WTC11 (cell line): ENCODE results near the gene SELENBP1.

Experiments
- ATF3 ChIP-seq: sonication (generic); formaldehyde crosslinking; conservative IDR thresholded peaks from 2 replicates; pipeline ENCODE4 v1.8.1; 2022; ENCODE audit warnings: mild to moderate bottlenecking, missing genetic modification reagents
- NR1H2 ChIP-seq: sonication (generic); formaldehyde crosslinking; IDR thresholded peaks from 2 replicates; pipeline ENCODE4 v1.9.0; 2021; ENCODE audit warnings: mild to moderate bottlenecking, moderate library complexity, missing genetic modification reagents
- SMAD3 ChIP-seq: sonication (generic); formaldehyde crosslinking; IDR thresholded peaks from 2 replicates; pipeline ENCODE4 v1.8.0; 2022; ENCODE audit warnings: missing genetic modification reagents, mild to moderate bottlenecking, borderline replicate concordance
- TF ChIP-seq, protein P1 (sequence below): fragments of 200-600 bp; IDR thresholded peaks from 2 replicates; pipeline ENCODE4 v1.8.0; 2022; ENCODE audit warnings: antibody characterized with exemption
- TF ChIP-seq, protein P2 (sequence below): sonication (generic); formaldehyde crosslinking; IDR thresholded peaks from 2 replicates; pipeline ENCODE4 v1.8.1; 2023; ENCODE audit warnings: mild to moderate bottlenecking, missing genetic modification reagents
- TF ChIP-seq, protein P3 (sequence below): sonication (generic); formaldehyde crosslinking; IDR thresholded peaks from 2 replicates; pipeline ENCODE4 v1.8.0; 2023; ENCODE audit warnings: missing genetic modification reagents
- TF ChIP-seq, protein P4 (sequence below): sonication (generic); formaldehyde crosslinking; IDR thresholded peaks from 2 replicates; pipeline ENCODE4 v1.8.1; 2023; ENCODE audit warnings: mild to moderate bottlenecking, missing genetic modification reagents, borderline replicate concordance

GRCh38 chr1:151372058-151372934 is at the start of gene SELENBP1:
- TF ChIP-seq ATF3 (CRISPR knock-in tag) = no peak
- no peak for TF ChIP-seq NR1H2 (CRISPR knock-in tag)
- TF ChIP-seq, protein P1, sequence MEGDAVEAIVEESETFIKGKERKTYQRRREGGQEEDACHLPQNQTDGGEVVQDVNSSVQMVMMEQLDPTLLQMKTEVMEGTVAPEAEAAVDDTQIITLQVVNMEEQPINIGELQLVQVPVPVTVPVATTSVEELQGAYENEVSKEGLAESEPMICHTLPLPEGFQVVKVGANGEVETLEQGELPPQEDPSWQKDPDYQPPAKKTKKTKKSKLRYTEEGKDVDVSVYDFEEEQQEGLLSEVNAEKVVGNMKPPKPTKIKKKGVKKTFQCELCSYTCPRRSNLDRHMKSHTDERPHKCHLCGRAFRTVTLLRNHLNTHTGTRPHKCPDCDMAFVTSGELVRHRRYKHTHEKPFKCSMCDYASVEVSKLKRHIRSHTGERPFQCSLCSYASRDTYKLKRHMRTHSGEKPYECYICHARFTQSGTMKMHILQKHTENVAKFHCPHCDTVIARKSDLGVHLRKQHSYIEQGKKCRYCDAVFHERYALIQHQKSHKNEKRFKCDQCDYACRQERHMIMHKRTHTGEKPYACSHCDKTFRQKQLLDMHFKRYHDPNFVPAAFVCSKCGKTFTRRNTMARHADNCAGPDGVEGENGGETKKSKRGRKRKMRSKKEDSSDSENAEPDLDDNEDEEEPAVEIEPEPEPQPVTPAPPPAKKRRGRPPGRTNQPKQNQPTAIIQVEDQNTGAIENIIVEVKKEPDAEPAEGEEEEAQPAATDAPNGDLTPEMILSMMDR = no peak
- TF ChIP-seq, protein P2, sequence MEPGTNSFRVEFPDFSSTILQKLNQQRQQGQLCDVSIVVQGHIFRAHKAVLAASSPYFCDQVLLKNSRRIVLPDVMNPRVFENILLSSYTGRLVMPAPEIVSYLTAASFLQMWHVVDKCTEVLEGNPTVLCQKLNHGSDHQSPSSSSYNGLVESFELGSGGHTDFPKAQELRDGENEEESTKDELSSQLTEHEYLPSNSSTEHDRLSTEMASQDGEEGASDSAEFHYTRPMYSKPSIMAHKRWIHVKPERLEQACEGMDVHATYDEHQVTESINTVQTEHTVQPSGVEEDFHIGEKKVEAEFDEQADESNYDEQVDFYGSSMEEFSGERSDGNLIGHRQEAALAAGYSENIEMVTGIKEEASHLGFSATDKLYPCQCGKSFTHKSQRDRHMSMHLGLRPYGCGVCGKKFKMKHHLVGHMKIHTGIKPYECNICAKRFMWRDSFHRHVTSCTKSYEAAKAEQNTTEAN (CRISPR knock-in tag) = no peak
- no peak for TF ChIP-seq SMAD3 (CRISPR knock-in tag)
- TF ChIP-seq, protein P3, sequence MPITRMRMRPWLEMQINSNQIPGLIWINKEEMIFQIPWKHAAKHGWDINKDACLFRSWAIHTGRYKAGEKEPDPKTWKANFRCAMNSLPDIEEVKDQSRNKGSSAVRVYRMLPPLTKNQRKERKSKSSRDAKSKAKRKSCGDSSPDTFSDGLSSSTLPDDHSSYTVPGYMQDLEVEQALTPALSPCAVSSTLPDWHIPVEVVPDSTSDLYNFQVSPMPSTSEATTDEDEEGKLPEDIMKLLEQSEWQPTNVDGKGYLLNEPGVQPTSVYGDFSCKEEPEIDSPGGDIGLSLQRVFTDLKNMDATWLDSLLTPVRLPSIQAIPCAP = no peak
- TF ChIP-seq, protein P4, sequence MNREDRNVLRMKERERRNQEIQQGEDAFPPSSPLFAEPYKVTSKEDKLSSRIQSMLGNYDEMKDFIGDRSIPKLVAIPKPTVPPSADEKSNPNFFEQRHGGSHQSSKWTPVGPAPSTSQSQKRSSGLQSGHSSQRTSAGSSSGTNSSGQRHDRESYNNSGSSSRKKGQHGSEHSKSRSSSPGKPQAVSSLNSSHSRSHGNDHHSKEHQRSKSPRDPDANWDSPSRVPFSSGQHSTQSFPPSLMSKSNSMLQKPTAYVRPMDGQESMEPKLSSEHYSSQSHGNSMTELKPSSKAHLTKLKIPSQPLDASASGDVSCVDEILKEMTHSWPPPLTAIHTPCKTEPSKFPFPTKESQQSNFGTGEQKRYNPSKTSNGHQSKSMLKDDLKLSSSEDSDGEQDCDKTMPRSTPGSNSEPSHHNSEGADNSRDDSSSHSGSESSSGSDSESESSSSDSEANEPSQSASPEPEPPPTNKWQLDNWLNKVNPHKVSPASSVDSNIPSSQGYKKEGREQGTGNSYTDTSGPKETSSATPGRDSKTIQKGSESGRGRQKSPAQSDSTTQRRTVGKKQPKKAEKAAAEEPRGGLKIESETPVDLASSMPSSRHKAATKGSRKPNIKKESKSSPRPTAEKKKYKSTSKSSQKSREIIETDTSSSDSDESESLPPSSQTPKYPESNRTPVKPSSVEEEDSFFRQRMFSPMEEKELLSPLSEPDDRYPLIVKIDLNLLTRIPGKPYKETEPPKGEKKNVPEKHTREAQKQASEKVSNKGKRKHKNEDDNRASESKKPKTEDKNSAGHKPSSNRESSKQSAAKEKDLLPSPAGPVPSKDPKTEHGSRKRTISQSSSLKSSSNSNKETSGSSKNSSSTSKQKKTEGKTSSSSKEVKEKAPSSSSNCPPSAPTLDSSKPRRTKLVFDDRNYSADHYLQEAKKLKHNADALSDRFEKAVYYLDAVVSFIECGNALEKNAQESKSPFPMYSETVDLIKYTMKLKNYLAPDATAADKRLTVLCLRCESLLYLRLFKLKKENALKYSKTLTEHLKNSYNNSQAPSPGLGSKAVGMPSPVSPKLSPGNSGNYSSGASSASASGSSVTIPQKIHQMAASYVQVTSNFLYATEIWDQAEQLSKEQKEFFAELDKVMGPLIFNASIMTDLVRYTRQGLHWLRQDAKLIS (CRISPR knock-in tag) = no peak
